Esophagus squamous epithelium (tissue), 4 donors: ENCODE results near the gene SH3BP5L.

Experiments used
- POLR2A ChIP-seq, 4 donors: fragments of 450-650 bp; IDR thresholded peaks; one replicate each; pipeline ENCODE4 v1.6.1; 2017; ENCODE audit warnings: antibody characterized with exemption in 4 of 4, mild to moderate bottlenecking in 4 of 4, moderate library complexity in 3 of 4
- TF ChIP-seq, protein P1 (sequence below), 6 experiments: fragments of 450-650 bp in 4 of 6; fragments of 200-600 bp in 2 of 6; sonication (generic) in 2 of 6; IDR thresholded peaks; one replicate each; pipeline ENCODE4 v1.5.1; 2016 to 2019; ENCODE audit warnings: antibody characterized with exemption in 6 of 6, mild to moderate bottlenecking in 4 of 6, moderate library complexity in 4 of 6

DNA sequence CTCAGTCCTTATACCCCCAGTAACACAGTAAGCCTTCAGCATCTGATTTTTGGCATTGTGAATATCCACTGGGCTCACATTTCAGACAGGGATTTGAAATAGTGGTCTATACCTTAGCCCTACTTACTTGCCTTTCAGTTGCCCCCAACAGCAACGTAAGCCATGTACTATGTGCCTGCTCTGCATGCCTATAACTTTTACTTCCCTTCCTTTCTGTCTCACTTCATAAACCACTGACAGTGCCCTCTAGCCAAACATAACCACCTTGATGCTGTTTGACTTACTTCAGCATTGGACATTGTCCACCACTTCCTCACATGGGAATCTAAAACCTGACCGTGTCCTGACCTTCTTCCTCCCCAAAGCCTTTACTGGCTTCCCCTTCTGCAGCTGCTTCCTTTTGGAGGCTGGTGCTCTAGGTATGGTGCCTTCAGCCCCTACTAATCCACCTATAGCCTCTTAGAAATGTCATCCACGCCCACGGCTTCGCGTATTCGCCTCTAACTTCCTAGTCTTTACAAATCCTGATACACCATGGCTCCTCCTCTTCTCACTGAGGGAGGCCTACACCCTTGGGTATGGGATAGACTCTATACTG, 8.7 kb upstream of the SH3BP5L start:
- TF ChIP-seq, protein P1, sequence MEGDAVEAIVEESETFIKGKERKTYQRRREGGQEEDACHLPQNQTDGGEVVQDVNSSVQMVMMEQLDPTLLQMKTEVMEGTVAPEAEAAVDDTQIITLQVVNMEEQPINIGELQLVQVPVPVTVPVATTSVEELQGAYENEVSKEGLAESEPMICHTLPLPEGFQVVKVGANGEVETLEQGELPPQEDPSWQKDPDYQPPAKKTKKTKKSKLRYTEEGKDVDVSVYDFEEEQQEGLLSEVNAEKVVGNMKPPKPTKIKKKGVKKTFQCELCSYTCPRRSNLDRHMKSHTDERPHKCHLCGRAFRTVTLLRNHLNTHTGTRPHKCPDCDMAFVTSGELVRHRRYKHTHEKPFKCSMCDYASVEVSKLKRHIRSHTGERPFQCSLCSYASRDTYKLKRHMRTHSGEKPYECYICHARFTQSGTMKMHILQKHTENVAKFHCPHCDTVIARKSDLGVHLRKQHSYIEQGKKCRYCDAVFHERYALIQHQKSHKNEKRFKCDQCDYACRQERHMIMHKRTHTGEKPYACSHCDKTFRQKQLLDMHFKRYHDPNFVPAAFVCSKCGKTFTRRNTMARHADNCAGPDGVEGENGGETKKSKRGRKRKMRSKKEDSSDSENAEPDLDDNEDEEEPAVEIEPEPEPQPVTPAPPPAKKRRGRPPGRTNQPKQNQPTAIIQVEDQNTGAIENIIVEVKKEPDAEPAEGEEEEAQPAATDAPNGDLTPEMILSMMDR (IDR thresholded peaks at IDR 0.05): no peak
- no peak for TF ChIP-seq POLR2A (IDR thresholded peaks at IDR 0.05)
